Measurements from ENCODE around the gene IRF2. TPM values are rescaled to one million over a fixed set of nuclear protein-coding genes. Genes with fewer than 3 reads are reported as not detected.

IRF2 gene
- total RNA-seq, 2 experiments from 2014 or later, result 59.7 to 65.3 TPM

GRCh38 chr4:184337907-184338306, 136.4 kb downstream of the IRF2 start:
- H3K27ac Mint-ChIP-seq, result no peak overlapping the region
- POLR2A ChIA-PET, result no interaction called here

More at GRCh38 chr4:184337907-184338306, 136.4 kb downstream of the IRF2 start:
- Mint-ChIP-seq H3K9me3 (ENCODE audit: insufficient read depth) (peaks cover 5% of the 10 kb centered on the region), H3K27me3 (ENCODE audit: low read depth) (no peaks in the 10 kb centered on the region), H3K4me1 (ENCODE audit: low read depth) (peaks cover 29% of the 10 kb centered on the region), H3K36me3 (ENCODE audit: low read depth) (peaks cover 11% of the 10 kb centered on the region), H3K4me3 (no peak overlapping the region)
- CTCF ChIA-PET, result interaction anchor here (2.1 kb wide), 1 partner anchor 74 kb away, joined by 7 read pairs; no protein-coding TSS in a partner anchor
- ATAC-seq, result no peak
- DNase-seq, result no peak

Other genes with a start within 250 kb of the IRF2 start
- 10 to 100 TPM; 71.7 to 78.0 TPM for gene CASP3, start 174.9 kb upstream of the IRF2 start, total RNA-seq
- 10 to 100 TPM; 24.9 to 26.9 TPM for gene PRIMPOL, start 175.2 kb upstream of the IRF2 start, total RNA-seq

Data from activated CD8-positive, alpha-beta T cell treated with anti-CD3 and anti-CD28 coated beads, Interleukin-2, amount 10 ng/mL, durations not matched to agents 7 days and 5 days (primary cell).